CD4-positive, alpha-beta T cell (primary cell): ENCODE measurements around the gene S100A2. TPM values are rescaled to one million over a fixed set of nuclear protein-coding genes. Genes with fewer than 3 reads are reported as not detected.

ENCODE experiments used
- ATAC-seq: fragments of 200-7000 bp; cut with Tn5 transposase; one replicate; pipeline ENCODE4 v1.10.0; 2022; ENCODE audit warnings: mild to moderate bottlenecking; ENCODE audit not compliant: poor library complexity
- CTCF ChIA-PET: fragments of 350-600 bp; sonication (Branson Sonifier 250); formaldehyde crosslinking; loops from one replicate; lab custom pipeline; 2021; ENCODE audit warnings: antibody characterized with exemption, inconsistent platforms; lab: Charles Lee
- POLR2A ChIA-PET: fragments of 350-600 bp; sonication (Branson Sonifier 250); formaldehyde crosslinking; loops from one replicate; lab custom pipeline; 2021; ENCODE audit warnings: antibody characterized with exemption, inconsistent platforms; lab: Charles Lee
- DNase-seq, 14 experiments: peaks; one replicate each; pipeline ENCODE4 v3.0.0-alpha.2; 2013 to 2020; ENCODE audit warnings: mixed read lengths in 2 of 14
- H3K27ac ChIP-seq, 2 donors: one replicate each; pipeline versions ENCODE4 v1.5.1 to v1.7.0; 2013; ENCODE audit warnings: low read length in 2 of 2, low read depth in 1 of 2, mild to moderate bottlenecking in 1 of 2
- H3K27me3 ChIP-seq, 2 experiments: 1 replicate in 1 of 2; 2 replicates in 1 of 2; pipeline versions ENCODE4 v1.6.1 to v1.7.0; 2013; ENCODE audit warnings: low read length in 2 of 2, control low read depth in 1 of 2, mild to moderate bottlenecking in 1 of 2, moderate library complexity in 1 of 2; ENCODE audit not compliant: insufficient read depth in 2 of 2, control insufficient read depth in 1 of 2
- H3K36me3 ChIP-seq: one replicate; pipeline ENCODE4 v1.6.1; 2013; ENCODE audit warnings: low read length, control low read depth; ENCODE audit not compliant: insufficient read depth
- H3K4me1 ChIP-seq: one replicate; pipeline ENCODE4 v1.6.1; 2013; ENCODE audit warnings: low read length, control low read depth; ENCODE audit not compliant: insufficient read depth
- H3K4me3 ChIP-seq: one replicate; pipeline ENCODE4 v1.5.1; 2013; ENCODE audit warnings: mild to moderate bottlenecking, low read length, moderate library complexity
- H3K9me3 ChIP-seq, 2 experiments: 1 replicate in 1 of 2; 2 replicates in 1 of 2; pipeline versions ENCODE4 v1.6.1 to v1.7.0; 2013; ENCODE audit warnings: low read length in 2 of 2, mild to moderate bottlenecking in 2 of 2, control low read depth in 1 of 2, moderate library complexity in 1 of 2; ENCODE audit not compliant: control insufficient read depth in 1 of 2, insufficient read depth in 1 of 2
- H3K27ac Mint-ChIP-seq: one replicate; pipeline ENCODE4 v1.8.0; 2020; ENCODE audit warnings: mixed read lengths
- H3K27me3 Mint-ChIP-seq: one replicate; pipeline ENCODE4 v1.8.0; 2021; ENCODE audit warnings: mixed read lengths
- H3K36me3 Mint-ChIP-seq: one replicate; pipeline ENCODE4 v1.8.0; 2021; ENCODE audit warnings: low read depth, mixed read lengths
- H3K4me1 Mint-ChIP-seq: one replicate; pipeline ENCODE4 v1.8.0; 2021; ENCODE audit warnings: low read depth, mixed read lengths
- H3K4me3 Mint-ChIP-seq: one replicate; pipeline ENCODE4 v1.8.0; 2020; ENCODE audit warnings: mild to moderate bottlenecking, mixed read lengths
- H3K9me3 Mint-ChIP-seq: one replicate; pipeline ENCODE4 v1.8.0; 2020; ENCODE audit warnings: mixed read lengths
- CTCF ChIP-seq: fragments of 200-600 bp; IDR thresholded peaks from one replicate; pipeline ENCODE4 v1.8.0; 2022; ENCODE audit warnings: antibody characterized with exemption, mild to moderate bottlenecking
- intact Hi-C, 2 experiments: fragments of 100-400 bp; cut with DNase I in 1 of 2; cut with micrococcal nuclease in 1 of 2; formaldehyde crosslinking; loops; one replicate each; pipeline versions ENCODE4 v1.15.1 to v1.9.0; 2023 to 2025; cut with DNase I, micrococcal nuclease
- total RNA-seq, 174 experiments: library from RNA in 2 of 174; stranded (reverse) in 2 of 174; gene quantifications; one replicate each; pipeline ENCODE4 v1.2.3 and lab custom pipeline; 2021 to 2026

S100A2 gene
- total RNA-seq, 2 experiments from 2014 or later, result not detected

- H3K4me1 ChIP-seq, result peaks cover 34% of the 10 kb centered on the region
- no peaks in the 10 kb centered on the region for H3K27me3 ChIP-seq
- H3K27ac ChIP-seq, result no peak overlapping the region
- no peaks in the 10 kb centered on the region for H3K9me3 ChIP-seq
- Mint-ChIP-seq H3K27ac (no peak overlapping the region), H3K9me3 (no peaks in the 10 kb centered on the region), H3K36me3 (no peaks in the 10 kb centered on the region), H3K4me1 (peaks cover 37% of the 10 kb centered on the region), H3K27me3 (no peaks in the 10 kb centered on the region), H3K4me3 (no peak overlapping the region)
- intact Hi-C loops, result loop anchor here in 1 of 2 experiments (5.0 kb wide), 2 partner anchors 46 to 416 kb away; partner anchors contain the start of genes RAB13 and S100A14
- DNase-seq (no peak), ATAC-seq (no peak)
- no peaks in the 10 kb centered on the region for H3K36me3 ChIP-seq
- CTCF ChIA-PET, result interaction anchor here (0.6 to 3.9 kb wide), 3 partner anchors 25 to 201 kb away, joined by 4 to 69 read pairs (median 5); partner anchors contain the start of gene S100A6
- H3K4me3 ChIP-seq, result no peak overlapping the region
- POLR2A ChIA-PET, result no interaction called here
- no peak for TF ChIP-seq CTCF
Observed at GRCh38 chr1:153570874-153571273, 5.2 kb upstream of the S100A2 start.

GRCh38 chr1:153569465-153569864, 3.8 kb upstream of the S100A2 start:
- Histone ChIP-seq H3K27ac (no peak overlapping the region), H3K9me3 (no peaks in the 10 kb centered on the region), H3K4me1 (peaks cover 41% of the 10 kb centered on the region), H3K4me3 (no peak overlapping the region), H3K27me3 (no peaks in the 10 kb centered on the region), H3K36me3 (no peaks in the 10 kb centered on the region)
- no peak overlapping the region for H3K4me3 Mint-ChIP-seq
- ATAC-seq (no peak), DNase-seq (no peak)
- H3K4me1 Mint-ChIP-seq, result peaks cover 40% of the 10 kb centered on the region
- ChIA-PET POLR2A (interaction anchor here (0.5 kb wide), 1 partner anchor 12 kb away, joined by 3 read pairs; no protein-coding TSS in a partner anchor), CTCF (interaction anchor here (2.0 to 3.9 kb wide), 3 partner anchors 29 to 59 kb away, joined by 15 to 69 read pairs (median 36); partner anchors contain the start of genes S100A5 and S100A6)
- H3K36me3 Mint-ChIP-seq, result no peaks in the 10 kb centered on the region
- no peaks in the 10 kb centered on the region for H3K9me3 Mint-ChIP-seq
- H3K27ac Mint-ChIP-seq, result no peak overlapping the region
- intact Hi-C loops, result loop anchor here in 1 of 2 experiments (1.0 kb wide), 1 partner anchor 58 kb away; no protein-coding TSS in a partner anchor
- TF ChIP-seq CTCF, result no peak
- no peaks in the 10 kb centered on the region for H3K27me3 Mint-ChIP-seq

GRCh38 chr1:153568367-153569099, 2.9 kb upstream of the S100A2 start:
- intact Hi-C loops, result loop anchor here (1.0 kb wide), 2 partner anchors 35 to 57 kb away; no protein-coding TSS in a partner anchor
- CTCF ChIA-PET, result interaction anchor here (0.7 to 3.9 kb wide), 9 partner anchors 14 to 186 kb away, joined by 3 to 69 read pairs (median 3); partner anchors contain the start of genes S100A4, S100A5 and S100A6
- Mint-ChIP-seq H3K27ac (peak overlapping the region; percentile 72), H3K4me1 (peaks cover 40% of the 10 kb centered on the region), H3K36me3 (no peaks in the 10 kb centered on the region), H3K27me3 (no peaks in the 10 kb centered on the region), H3K4me3 (peak overlapping the region; percentile 59), H3K9me3 (no peaks in the 10 kb centered on the region)
- TF ChIP-seq CTCF, result peak; percentile 93
- Histone ChIP-seq H3K4me3 (peak overlapping the region; percentile 34), H3K27me3 (no peaks in the 10 kb centered on the region), H3K9me3 (no peaks in the 10 kb centered on the region), H3K4me1 (peaks cover 41% of the 10 kb centered on the region), H3K27ac (no peak overlapping the region), H3K36me3 (no peaks in the 10 kb centered on the region)
- DNase-seq (peak; percentile 66 to 89 (median 75)), ATAC-seq (peak; percentile 48)
- POLR2A ChIA-PET, result interaction anchor here (0.9 to 1.8 kb wide), 6 partner anchors 24 to 65 kb away, joined by 3 to 26 read pairs (median 10); partner anchors contain the start of genes CHTOP, S100A4, S100A5 and S100A6
